AG09309 (cell line): Measurements from ENCODE around the gene SPDYA.

ENCODE experiments used
- DNase-seq: peaks from one replicate; pipeline ENCODE4 v3.0.0-alpha.2; 2010; ENCODE audit warnings: low read depth
- H3K4me3 ChIP-seq: 2 replicates; pipeline ENCODE4 v1.5.1; 2011; ENCODE audit warnings: mild to moderate bottlenecking, low read depth, low read length, moderate library complexity; ENCODE audit not compliant: control insufficient read depth
- TF ChIP-seq, protein P1 (sequence below): IDR thresholded peaks from 2 replicates; pipeline ENCODE4 v1.5.1; 2011; ENCODE audit warnings: mild to moderate bottlenecking, low read depth, low read length, inconsistent platforms; ENCODE audit not compliant: insufficient read depth, control insufficient read depth; ENCODE audit errors: missing control alignments

SPDYA gene

DNA sequence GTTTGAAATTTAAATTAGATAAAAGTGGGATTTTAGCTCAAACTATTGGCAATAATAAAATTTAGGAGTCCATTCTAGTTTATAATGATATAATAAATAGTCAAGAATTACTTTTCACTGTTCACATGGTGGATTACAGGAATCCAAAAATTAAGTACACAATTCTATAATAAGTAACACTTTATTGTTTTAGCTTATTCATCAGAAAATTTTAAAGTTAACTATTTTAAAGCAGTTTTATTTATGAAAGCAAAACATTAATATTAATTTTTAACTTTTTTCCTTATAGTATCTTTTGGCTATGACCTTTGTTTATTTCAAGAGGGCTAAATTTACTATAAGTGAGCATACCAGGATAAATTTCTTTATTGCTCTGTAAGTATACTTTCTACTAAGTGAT is 11.4 kb downstream of the SPDYA start:
- no peak overlapping the region for H3K4me3 ChIP-seq
- TF ChIP-seq, protein P1, sequence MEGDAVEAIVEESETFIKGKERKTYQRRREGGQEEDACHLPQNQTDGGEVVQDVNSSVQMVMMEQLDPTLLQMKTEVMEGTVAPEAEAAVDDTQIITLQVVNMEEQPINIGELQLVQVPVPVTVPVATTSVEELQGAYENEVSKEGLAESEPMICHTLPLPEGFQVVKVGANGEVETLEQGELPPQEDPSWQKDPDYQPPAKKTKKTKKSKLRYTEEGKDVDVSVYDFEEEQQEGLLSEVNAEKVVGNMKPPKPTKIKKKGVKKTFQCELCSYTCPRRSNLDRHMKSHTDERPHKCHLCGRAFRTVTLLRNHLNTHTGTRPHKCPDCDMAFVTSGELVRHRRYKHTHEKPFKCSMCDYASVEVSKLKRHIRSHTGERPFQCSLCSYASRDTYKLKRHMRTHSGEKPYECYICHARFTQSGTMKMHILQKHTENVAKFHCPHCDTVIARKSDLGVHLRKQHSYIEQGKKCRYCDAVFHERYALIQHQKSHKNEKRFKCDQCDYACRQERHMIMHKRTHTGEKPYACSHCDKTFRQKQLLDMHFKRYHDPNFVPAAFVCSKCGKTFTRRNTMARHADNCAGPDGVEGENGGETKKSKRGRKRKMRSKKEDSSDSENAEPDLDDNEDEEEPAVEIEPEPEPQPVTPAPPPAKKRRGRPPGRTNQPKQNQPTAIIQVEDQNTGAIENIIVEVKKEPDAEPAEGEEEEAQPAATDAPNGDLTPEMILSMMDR: no peak
- no peak for DNase-seq

DNA sequence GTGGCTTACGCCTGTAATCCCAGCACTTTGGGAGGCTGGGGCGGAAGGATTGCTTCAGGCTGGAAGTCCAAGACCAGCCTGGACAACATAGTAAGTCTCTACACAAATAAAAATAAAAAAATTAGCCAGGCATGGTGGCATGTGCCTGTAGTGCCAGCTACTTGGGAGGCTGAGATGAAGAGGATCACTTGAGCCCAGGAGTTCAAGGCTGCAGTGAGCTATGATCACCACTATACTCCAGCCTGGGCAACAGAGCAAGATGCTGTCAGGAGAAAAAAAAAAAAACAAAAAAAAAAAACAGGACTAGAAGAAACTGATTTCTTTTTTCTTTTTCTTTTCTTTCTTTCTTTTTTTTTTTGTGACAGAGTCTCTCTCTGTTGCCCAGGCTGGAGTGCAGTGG is 13.6 kb downstream of the SPDYA start:
- TF ChIP-seq, protein P1: no peak
- DNase-seq: no peak
- H3K4me3 ChIP-seq: no peak overlapping the region

DNA sequence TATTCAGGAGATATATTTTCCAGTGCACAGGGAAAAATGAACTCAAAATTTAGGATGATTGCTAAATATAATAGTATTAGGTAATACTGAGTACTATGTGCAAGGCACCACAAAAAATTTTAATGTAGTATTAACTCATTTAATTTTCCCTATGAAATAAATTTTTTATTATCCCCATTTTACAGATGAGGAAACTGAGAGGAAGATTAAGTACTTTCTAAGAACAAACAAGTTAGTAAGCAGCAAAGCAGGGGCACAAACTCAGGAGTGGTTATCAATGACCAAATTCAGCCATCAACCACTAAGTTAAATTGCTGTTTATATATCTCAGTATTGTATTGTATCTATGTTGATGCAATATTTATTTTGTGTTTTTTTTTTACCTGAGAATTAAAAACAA is 14.2 kb downstream of the SPDYA start:
- no peak overlapping the region for H3K4me3 ChIP-seq
- TF ChIP-seq, protein P1: no peak
- DNase-seq: no peak

DNA sequence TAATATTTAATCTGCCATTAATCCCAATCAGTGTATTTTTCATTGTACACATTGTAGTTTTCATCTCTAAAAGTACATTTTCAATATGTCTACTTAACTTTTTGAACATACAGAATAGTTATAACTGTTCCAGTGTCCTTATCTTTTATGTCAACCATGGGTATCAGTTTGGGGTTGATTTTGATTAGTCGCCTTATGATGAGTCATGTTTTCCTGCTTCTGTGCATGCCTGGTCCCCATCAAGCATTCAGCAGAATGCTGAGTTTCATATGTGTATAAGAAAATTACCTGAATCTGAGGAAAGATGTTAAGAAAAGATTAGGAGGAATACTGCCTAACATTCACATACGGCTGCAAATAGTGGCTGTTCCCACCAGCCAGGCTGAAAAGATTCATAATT is 17.7 kb downstream of the SPDYA start:
- TF ChIP-seq, protein P1: no peak
- no peak for DNase-seq
- no peak overlapping the region for H3K4me3 ChIP-seq

DNA sequence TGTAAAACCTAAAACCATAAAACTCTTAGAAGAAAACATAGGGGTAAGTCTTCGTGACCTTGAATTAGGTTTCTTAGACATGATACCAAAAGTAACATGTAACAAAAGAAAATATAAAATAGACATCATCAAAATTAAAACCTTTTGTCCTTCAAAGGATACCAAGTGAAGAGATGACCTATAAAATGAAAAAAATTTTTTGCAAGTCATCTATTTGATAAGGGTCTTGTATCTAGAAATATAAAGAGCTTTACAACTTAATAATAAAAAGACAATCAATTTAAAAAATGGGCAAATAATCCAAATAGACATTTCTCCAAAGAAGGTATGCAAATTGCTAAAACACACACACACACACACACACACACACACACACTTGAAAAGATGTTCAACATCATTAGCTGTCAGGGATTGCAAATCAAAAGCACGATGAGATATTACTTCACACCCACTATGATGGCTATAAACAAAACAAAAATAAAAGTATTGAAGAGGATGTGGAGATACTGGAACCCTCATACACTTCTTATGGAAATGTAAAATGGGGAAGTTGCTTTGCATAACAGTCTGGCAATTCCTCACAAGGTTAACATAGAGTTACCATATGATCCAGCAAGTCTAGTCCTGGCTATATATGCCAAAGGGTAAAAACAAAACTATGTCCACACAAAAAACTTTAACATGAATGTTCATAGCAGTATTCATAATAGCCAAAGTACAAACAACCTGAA is 23.3 kb downstream of the SPDYA start:
- TF ChIP-seq, protein P1: no peak
- no peak overlapping the region for H3K4me3 ChIP-seq
- DNase-seq: no peak

DNA sequence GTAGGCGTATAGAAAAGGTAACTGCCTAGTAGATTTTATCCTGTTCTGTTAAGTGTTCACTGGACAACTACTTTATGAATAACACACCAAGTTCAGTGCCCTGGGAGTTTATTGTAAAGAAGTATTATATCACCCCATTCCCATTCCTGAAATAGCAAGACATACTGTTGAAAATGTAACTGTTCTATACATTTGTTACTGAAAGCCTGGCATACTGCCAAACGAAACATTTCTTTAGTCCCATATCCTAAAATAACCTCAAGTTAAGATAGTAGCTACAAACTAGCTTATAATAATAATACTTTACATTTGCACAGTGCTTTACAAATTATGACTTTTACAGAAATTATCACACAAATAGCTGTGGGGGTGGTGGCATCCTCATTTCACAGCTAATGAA is 25.1 kb downstream of the SPDYA start:
- TF ChIP-seq, protein P1: no peak
- DNase-seq: no peak
- H3K4me3 ChIP-seq: no peak overlapping the region
